ENCODE data around the gene NRXN3.

DNA sequence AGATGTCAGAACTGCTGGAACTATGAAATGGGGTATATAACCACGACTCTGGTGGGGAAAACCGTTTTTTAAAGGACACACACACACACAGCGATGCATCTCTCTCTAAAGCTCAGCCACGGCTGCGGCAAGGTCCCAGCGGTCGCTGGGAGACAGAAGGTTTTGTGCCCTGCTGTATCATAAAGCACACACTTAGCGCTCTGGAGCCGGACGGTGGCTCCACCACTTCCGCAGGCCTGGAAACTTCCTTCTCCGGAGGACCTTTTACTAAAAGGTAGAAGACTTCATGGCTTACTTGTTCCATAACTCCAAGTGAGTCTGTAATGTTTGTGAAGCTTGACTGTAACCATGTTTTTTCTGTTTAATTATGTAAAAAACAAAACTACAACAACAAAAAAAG is 1691.9 kb downstream of the NRXN3 start:
- TF ChIP-seq EZH2phosphoT487 (IDR thresholded peaks at IDR 0.05) = no peak
- TF ChIP-seq, protein P1, sequence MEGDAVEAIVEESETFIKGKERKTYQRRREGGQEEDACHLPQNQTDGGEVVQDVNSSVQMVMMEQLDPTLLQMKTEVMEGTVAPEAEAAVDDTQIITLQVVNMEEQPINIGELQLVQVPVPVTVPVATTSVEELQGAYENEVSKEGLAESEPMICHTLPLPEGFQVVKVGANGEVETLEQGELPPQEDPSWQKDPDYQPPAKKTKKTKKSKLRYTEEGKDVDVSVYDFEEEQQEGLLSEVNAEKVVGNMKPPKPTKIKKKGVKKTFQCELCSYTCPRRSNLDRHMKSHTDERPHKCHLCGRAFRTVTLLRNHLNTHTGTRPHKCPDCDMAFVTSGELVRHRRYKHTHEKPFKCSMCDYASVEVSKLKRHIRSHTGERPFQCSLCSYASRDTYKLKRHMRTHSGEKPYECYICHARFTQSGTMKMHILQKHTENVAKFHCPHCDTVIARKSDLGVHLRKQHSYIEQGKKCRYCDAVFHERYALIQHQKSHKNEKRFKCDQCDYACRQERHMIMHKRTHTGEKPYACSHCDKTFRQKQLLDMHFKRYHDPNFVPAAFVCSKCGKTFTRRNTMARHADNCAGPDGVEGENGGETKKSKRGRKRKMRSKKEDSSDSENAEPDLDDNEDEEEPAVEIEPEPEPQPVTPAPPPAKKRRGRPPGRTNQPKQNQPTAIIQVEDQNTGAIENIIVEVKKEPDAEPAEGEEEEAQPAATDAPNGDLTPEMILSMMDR (IDR thresholded peaks at IDR 0.05) = no peak
